Epithelial cell of proximal tubule (primary cell): ENCODE measurements around the gene GTSE1. TPM values are rescaled to one million over a fixed set of nuclear protein-coding genes. Genes with fewer than 3 reads are reported as not detected.

Source experiments
- DNase-seq: peaks from one replicate; pipeline ENCODE4 v3.0.0-alpha.2; 2011; ENCODE audit warnings: low read depth
- H3K4me3 ChIP-seq: 2 replicates; pipeline ENCODE4 v1.5.1; 2011; ENCODE audit warnings: low read depth, mild to moderate bottlenecking, low read length
- total RNA-seq: library from RNA; depleted of rRNA; stranded (reverse); fragments of >200 nt; gene quantifications from 2 replicates; pipeline ENCODE4 v1.2.3, GENCODE V29; 2015
- TF ChIP-seq, protein P1 (sequence below): conservative IDR thresholded peaks from 2 replicates; pipeline ENCODE4 v1.5.1; 2012; ENCODE audit warnings: low read depth, mild to moderate bottlenecking, low read length

The GTSE1 gene
- total RNA-seq, 1 donor from 2014 or later = 18.2 TPM

- H3K4me3 ChIP-seq = no peak overlapping the region
- TF ChIP-seq, protein P1, sequence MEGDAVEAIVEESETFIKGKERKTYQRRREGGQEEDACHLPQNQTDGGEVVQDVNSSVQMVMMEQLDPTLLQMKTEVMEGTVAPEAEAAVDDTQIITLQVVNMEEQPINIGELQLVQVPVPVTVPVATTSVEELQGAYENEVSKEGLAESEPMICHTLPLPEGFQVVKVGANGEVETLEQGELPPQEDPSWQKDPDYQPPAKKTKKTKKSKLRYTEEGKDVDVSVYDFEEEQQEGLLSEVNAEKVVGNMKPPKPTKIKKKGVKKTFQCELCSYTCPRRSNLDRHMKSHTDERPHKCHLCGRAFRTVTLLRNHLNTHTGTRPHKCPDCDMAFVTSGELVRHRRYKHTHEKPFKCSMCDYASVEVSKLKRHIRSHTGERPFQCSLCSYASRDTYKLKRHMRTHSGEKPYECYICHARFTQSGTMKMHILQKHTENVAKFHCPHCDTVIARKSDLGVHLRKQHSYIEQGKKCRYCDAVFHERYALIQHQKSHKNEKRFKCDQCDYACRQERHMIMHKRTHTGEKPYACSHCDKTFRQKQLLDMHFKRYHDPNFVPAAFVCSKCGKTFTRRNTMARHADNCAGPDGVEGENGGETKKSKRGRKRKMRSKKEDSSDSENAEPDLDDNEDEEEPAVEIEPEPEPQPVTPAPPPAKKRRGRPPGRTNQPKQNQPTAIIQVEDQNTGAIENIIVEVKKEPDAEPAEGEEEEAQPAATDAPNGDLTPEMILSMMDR = no peak
- DNase-seq = no peak
Observed at GRCh38 chr22:46353483-46354105, 56.9 kb downstream of the GTSE1 start.

DNA sequence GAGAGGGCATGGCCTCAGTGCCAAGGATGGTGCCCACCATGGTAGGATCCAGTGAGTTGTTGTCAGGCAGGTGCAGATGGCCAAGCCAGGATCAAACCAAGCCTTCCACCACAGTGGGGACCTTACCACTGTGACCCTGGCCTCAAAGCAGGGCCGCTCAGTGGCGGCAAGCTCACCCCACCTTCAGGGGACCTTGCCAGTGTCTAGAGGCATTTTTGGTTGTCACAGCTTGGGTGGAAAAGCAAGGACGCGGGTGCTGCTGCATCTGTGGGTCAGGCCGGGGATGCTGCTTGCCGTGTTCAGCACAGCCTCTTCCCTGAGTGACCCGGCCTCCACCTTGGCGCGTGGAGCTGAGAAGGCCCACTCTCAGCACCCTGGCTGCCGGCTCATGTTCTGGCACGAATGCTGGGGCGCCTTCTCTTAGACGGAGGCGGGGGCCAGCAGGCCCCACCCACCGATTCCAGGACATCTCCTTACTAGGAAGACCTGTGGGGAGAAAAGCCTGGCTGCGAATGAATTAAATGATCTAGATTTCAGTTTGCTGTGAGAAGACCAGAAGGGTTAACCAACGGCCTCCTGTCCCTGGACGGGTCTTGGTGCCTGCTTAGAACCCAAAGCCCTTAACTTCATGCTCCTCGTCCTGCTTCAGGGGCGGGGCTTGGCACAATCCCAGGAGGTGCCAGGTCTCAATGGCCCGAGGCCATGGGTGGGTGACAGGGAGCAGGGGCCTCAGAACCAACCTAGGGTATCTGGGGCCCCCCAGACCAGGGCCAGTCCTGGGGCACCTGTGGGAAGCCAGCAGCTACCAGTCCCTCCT, 57.7 kb downstream of the GTSE1 start:
- no peak for DNase-seq
- H3K4me3 ChIP-seq = no peak overlapping the region
- TF ChIP-seq, protein P1 = no peak

DNA sequence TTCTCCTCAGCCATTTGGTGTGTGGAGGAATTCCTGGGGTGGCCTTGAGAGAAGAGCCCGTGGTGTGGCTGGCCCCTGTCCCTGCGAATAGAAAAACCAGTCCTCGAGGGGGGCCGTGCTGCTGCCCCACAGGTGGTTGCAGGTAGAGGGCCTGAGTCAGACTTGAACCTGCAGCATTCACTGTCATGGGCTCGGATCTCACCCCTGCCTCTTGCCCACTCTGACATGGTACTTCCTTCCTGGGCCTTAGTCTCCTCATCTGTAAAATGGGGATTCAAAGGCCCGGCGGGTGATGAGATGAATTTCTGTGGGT, 58.3 kb downstream of the GTSE1 start:
- TF ChIP-seq, protein P1 = no peak
- H3K4me3 ChIP-seq = no peak overlapping the region

GRCh38 chr22:46355369-46355995, 58.8 kb downstream of the GTSE1 start:
- TF ChIP-seq, protein P1 = peak; percentile 79
- H3K4me3 ChIP-seq = no peak overlapping the region
- DNase-seq = no peak

More for the DNA sequence above, 58.3 kb downstream of the GTSE1 start:
- DNase-seq = no peak

- H3K4me3 ChIP-seq = no peak overlapping the region
- DNase-seq = no peak
- TF ChIP-seq, protein P1 = no peak
Observed at GRCh38 chr22:46355996-46356471, 59.4 kb downstream of the GTSE1 start.

DNA sequence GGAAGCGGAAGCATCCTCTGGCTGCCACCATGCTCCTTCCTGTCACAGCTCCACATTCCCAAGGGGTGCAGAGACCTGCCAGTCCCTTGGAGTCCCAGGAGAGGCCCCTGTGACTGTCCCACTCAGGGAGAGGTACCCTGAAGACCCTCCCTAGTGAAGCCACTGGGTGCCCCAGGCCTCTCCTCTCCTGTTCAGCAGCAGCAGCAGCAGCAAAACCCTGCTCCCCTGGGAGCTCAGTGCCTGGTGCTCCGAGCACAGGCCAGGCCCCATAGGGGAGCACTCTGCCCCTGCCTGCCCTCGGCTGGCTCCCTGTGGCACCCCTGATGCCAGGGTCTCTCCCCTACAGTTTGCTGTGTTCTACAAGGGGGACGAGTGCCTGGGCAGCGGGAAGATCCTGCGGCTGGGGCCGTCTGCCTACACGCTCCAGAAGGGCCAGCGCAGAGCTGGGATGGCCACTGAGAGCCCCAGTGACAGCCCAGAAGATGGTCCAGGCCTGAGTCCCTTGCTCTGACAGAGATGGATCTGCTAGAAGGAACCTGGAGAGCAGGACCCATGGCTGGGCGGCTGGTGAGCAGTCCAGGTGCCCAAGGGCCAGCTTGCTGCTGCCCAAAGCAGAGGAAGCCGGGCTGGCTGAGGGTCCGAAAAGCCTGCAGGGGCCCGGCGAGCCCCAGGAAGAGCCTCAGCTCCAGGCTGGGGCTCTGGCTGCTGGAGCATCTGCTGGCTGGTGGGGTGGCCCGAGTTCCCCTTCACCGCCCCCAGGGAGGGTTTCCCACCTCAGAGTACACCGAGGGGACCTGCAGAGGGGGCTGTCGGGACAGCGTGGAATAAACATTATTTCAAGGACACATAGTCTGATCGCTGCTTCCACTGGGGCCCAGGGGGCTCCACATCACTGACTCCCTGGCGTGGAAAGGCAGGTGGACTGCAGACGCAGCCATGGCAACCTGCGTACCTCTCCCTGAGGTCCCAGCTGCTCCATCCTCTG, 60.1 kb downstream of the GTSE1 start:
- DNase-seq = no peak
- TF ChIP-seq, protein P1 = no peak
- H3K4me3 ChIP-seq = no peak overlapping the region
